Measurements from ENCODE around the gene OSCAR. TPM values are rescaled to one million over a fixed set of nuclear protein-coding genes. Genes with fewer than 3 reads are reported as not detected.

The OSCAR gene
- total and polyA plus RNA-seq, 10 of the 15 experiments (the other 5 are each of a cell fraction or from before 2014, with no cell fraction given): 0.08 to 0.27 (median 0.10) TPM; not detected in 7

GRCh38 chr19:54128796-54129616 lies 28.4 kb upstream of the OSCAR start:
- ChIA-PET SMC1A (ENCODE audit: uncharacterized antibody, unreplicated experiment) (no interaction called here), RAD21 (ENCODE audit: unreplicated experiment) (no interaction called here), POLR2A (no interaction called here), CTCF (no interaction called here)
- FAIRE-seq (no peak), ATAC-seq (no peak), DNase-seq (ENCODE audit: low read depth, low spot score) (no peak)
- no peaks in the 10 kb centered on the region for H3K79me2 ChIP-seq (ENCODE audit: control insufficient read depth, insufficient read depth, low read length)
- H3K9me3 ChIP-seq (replicated peaks; ENCODE audit: control insufficient read depth, insufficient read depth, low read length): peaks cover 2% of the 10 kb centered on the region; the same call in 2 of the 3 replicates
- no peak overlapping the region for H3K4me3 ChIP-seq
- no peak overlapping the region for H3K4me2 ChIP-seq (ENCODE audit: control insufficient read depth, insufficient read depth)
- no peak overlapping the region for H2AFZ ChIP-seq (ENCODE audit: control insufficient read depth, low read depth, low read length)
- peaks cover 0 to 22% of the 10 kb centered on the region in 2 experiments; a peak in 3 of 4 replicates for H3K36me3 ChIP-seq (ENCODE audit: control insufficient read depth in 2 of 2, insufficient read depth in 2 of 2, low read length in 1 of 2)
- intact Hi-C loops (cut with micrococcal nuclease; ENCODE audit: unreplicated experiment): no loop called here
- H4K20me1 ChIP-seq (ENCODE audit: control insufficient read depth, insufficient read depth): no peaks in the 10 kb centered on the region
- no peaks in the 10 kb centered on the region for H3K27me3 ChIP-seq (replicated peaks in 1 of 2; ENCODE audit: control insufficient read depth in 2 of 2, insufficient read depth in 2 of 2, low read length in 1 of 2)
- BruUV-seq (replicated peaks): no TSS peak
- no peaks in the 10 kb centered on the region for H3K4me1 ChIP-seq (ENCODE audit: control insufficient read depth, insufficient read depth, low read length)
- H3K27ac ChIP-seq (ENCODE audit: control insufficient read depth, insufficient read depth): no peak overlapping the region
- no peak overlapping the region for H3K9ac ChIP-seq (ENCODE audit: control insufficient read depth, insufficient read depth, low read length)
- no peak for TF ChIP-seq HDAC2 (IDR thresholded peaks at IDR 0.05)
- TF ChIP-seq, protein P1, sequence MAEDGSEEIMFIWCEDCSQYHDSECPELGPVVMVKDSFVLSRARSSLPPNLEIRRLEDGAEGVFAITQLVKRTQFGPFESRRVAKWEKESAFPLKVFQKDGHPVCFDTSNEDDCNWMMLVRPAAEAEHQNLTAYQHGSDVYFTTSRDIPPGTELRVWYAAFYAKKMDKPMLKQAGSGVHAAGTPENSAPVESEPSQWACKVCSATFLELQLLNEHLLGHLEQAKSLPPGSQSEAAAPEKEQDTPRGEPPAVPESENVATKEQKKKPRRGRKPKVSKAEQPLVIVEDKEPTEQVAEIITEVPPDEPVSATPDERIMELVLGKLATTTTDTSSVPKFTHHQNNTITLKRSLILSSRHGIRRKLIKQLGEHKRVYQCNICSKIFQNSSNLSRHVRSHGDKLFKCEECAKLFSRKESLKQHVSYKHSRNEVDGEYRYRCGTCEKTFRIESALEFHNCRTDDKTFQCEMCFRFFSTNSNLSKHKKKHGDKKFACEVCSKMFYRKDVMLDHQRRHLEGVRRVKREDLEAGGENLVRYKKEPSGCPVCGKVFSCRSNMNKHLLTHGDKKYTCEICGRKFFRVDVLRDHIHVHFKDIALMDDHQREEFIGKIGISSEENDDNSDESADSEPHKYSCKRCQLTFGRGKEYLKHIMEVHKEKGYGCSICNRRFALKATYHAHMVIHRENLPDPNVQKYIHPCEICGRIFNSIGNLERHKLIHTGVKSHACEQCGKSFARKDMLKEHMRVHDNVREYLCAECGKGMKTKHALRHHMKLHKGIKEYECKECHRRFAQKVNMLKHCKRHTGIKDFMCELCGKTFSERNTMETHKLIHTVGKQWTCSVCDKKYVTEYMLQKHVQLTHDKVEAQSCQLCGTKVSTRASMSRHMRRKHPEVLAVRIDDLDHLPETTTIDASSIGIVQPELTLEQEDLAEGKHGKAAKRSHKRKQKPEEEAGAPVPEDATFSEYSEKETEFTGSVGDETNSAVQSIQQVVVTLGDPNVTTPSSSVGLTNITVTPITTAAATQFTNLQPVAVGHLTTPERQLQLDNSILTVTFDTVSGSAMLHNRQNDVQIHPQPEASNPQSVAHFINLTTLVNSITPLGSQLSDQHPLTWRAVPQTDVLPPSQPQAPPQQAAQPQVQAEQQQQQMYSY (CRISPR knock-in tag; IDR thresholded peaks at IDR 0.05): no peak
- TF ChIP-seq ESRRA (IDR thresholded peaks at IDR 0.05; ENCODE audit: low read length): no peak
- TF ChIP-seq, protein P2, sequence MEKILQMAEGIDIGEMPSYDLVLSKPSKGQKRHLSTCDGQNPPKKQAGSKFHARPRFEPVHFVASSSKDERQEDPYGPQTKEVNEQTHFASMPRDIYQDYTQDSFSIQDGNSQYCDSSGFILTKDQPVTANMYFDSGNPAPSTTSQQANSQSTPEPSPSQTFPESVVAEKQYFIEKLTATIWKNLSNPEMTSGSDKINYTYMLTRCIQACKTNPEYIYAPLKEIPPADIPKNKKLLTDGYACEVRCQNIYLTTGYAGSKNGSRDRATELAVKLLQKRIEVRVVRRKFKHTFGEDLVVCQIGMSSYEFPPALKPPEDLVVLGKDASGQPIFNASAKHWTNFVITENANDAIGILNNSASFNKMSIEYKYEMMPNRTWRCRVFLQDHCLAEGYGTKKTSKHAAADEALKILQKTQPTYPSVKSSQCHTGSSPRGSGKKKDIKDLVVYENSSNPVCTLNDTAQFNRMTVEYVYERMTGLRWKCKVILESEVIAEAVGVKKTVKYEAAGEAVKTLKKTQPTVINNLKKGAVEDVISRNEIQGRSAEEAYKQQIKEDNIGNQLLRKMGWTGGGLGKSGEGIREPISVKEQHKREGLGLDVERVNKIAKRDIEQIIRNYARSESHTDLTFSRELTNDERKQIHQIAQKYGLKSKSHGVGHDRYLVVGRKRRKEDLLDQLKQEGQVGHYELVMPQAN (conservative IDR thresholded peaks at IDR 0.05): no peak
- TF ChIP-seq ETV6 (conservative IDR thresholded peaks at IDR 0.05 in 1 of 2, IDR thresholded peaks at IDR 0.05 in 1 of 2; ENCODE audit: borderline replicate concordance in 1 of 2, low read depth in 1 of 2): no peak
- TF ChIP-seq POLR2A (IDR thresholded peaks at IDR 0.05; ENCODE audit: low read depth, low read length): no peak
- no peak for TF ChIP-seq HCFC1 (IDR thresholded peaks at IDR 0.05; ENCODE audit: low read length)
- TF ChIP-seq JUND (IDR thresholded peaks at IDR 0.05; ENCODE audit: low read depth, low read length): no peak
- TF ChIP-seq SMAD5 (IDR thresholded peaks at IDR 0.05; ENCODE audit: low read depth): no peak
- WGBS (ENCODE audit: insufficient coverage, insufficient replicate concordance, low lambda C conversion rate, missing lambda C conversion rate): over 99% methylated on average over 41 of the region's 41 CpGs
- in situ Hi-C loops (cut with MboI): loop anchor here (25.0 kb wide), 1 partner anchor 1533 kb away; the partner anchor contains the start of gene U2AF2
